H1 (cell line): ENCODE measurements around the gene CADM2. TPM values are rescaled to one million over a fixed set of nuclear protein-coding genes. Genes with fewer than 3 reads are reported as not detected.

Source experiments
- CTCF ChIA-PET: fragments of 300-600 bp; sonication (Branson Sonifier 250); formaldehyde crosslinking; loops from one replicate; lab custom pipeline; 2021; ENCODE audit not compliant: partially characterized antibody; lab: Charles Lee
- POLR2A ChIA-PET: fragments of 300-600 bp; sonication (Branson Sonifier 250); formaldehyde crosslinking; loops from one replicate; lab custom pipeline; 2021; ENCODE audit warnings: inconsistent platforms; ENCODE audit not compliant: partially characterized antibody; lab: Charles Lee
- DNase-seq, 2 experiments: peaks; one replicate each; pipeline versions ENCODE4 v3.0.0 to v3.0.0-alpha.2; 2010 to 2022; ENCODE audit warnings: low spot score in 2 of 2, low read depth in 1 of 2, mixed read lengths in 1 of 2
- FAIRE-seq: peaks from 2 replicates; lab custom pipeline; 2011; peaks lifted over from hg19 to GRCh38; lab: Jason Lieb, UNC
- H2AFZ ChIP-seq: 2 replicates; pipeline ENCODE4 v1.8.1; 2012; ENCODE audit warnings: low read length, inconsistent platforms
- H2AK5ac ChIP-seq: 2 replicates; pipeline ENCODE4 v1.6.1; 2013; ENCODE audit warnings: low read depth, low read length
- H2BK120ac ChIP-seq: replicated peaks from 2 replicates; pipeline ENCODE3; 2013; ENCODE audit warnings: low read depth, low read length, inconsistent platforms
- H2BK12ac ChIP-seq: 2 replicates; pipeline ENCODE4 v1.6.1; 2013; ENCODE audit warnings: low read depth, low read length
- H2BK15ac ChIP-seq: 2 replicates; pipeline ENCODE4 v1.6.1; 2013; ENCODE audit warnings: low read length
- H2BK20ac ChIP-seq: 2 replicates; pipeline ENCODE4 v1.6.1; 2013; ENCODE audit warnings: low read length
- H2BK5ac ChIP-seq: 2 replicates; pipeline ENCODE4 v1.6.1; 2013; ENCODE audit warnings: low read depth, low read length
- H3K14ac ChIP-seq: 2 replicates; pipeline ENCODE4 v1.6.1; 2013; ENCODE audit warnings: inconsistent platforms; ENCODE audit not compliant: insufficient read length
- H3K18ac ChIP-seq: 2 replicates; pipeline ENCODE4 v1.6.1; 2013; ENCODE audit warnings: low read length; ENCODE audit errors: extremely low read depth
- H3K23ac ChIP-seq: 2 replicates; pipeline ENCODE4 v1.6.1; 2013; ENCODE audit warnings: inconsistent platforms; ENCODE audit not compliant: insufficient read length
- H3K23me2 ChIP-seq: 2 replicates; pipeline ENCODE4 v1.6.1; 2013; ENCODE audit warnings: low read depth, low read length
- H3K27ac ChIP-seq: 2 replicates; pipeline ENCODE4 v1.6.1; 2011; ENCODE audit warnings: low read depth, low read length, inconsistent platforms
- H3K27me3 ChIP-seq, 4 experiments: replicated peaks in 1 of 4; 1 replicate in 1 of 4; 2 replicates in 3 of 4; pipeline versions ENCODE4 v1.6.1 to v1.8.1; 2011 to 2013; ENCODE audit warnings: low read length in 3 of 4, mild to moderate bottlenecking in 3 of 4, inconsistent platforms in 2 of 4, mixed read lengths in 2 of 4, moderate library complexity in 1 of 4; ENCODE audit not compliant: control insufficient read depth in 3 of 4, insufficient read depth in 3 of 4; ENCODE audit errors: extremely low read depth in 1 of 4
- H3K36me3 ChIP-seq, 4 experiments: 2 replicates each; pipeline versions ENCODE4 v1.6.1 to v1.8.1; 2011 to 2013; ENCODE audit warnings: mild to moderate bottlenecking in 4 of 4, low read length in 3 of 4, moderate library complexity in 2 of 4, control low read depth in 1 of 4, inconsistent platforms in 1 of 4; ENCODE audit not compliant: insufficient read depth in 4 of 4, control insufficient read depth in 2 of 4
- H3K4ac ChIP-seq: replicated peaks from 2 replicates; pipeline ENCODE3; 2013; ENCODE audit warnings: low read length, low read depth, mixed read lengths, inconsistent platforms; ENCODE audit not compliant: insufficient read length
- H3K4me1 ChIP-seq, 4 experiments: replicated peaks in 1 of 4; 1 replicate in 1 of 4; 2 replicates in 3 of 4; pipeline versions ENCODE4 v1.6.1 to v1.8.1; 2011 to 2013; ENCODE audit warnings: low read length in 3 of 4, inconsistent platforms in 2 of 4, mixed read lengths in 1 of 4; ENCODE audit not compliant: insufficient read depth in 4 of 4, control insufficient read depth in 3 of 4
- H3K4me2 ChIP-seq, 2 experiments: 2 replicates each; pipeline versions ENCODE4 v1.6.1 to v1.8.1; 2011 to 2013; ENCODE audit warnings: low read depth in 2 of 2, low read length in 2 of 2, control low read depth in 1 of 2, inconsistent platforms in 1 of 2, mild to moderate bottlenecking in 1 of 2; ENCODE audit not compliant: insufficient read depth in 1 of 2
- H3K4me3 ChIP-seq, 4 experiments: fragments of 200-600, 300-600 bp in 1 of 4; sonication (generic), shearing (Covaris generic), sonication (Bioruptor Twin) in 1 of 4; 2 replicates each; pipeline versions ENCODE4 v1.5.1 to v1.8.1; 2011 to 2016; ENCODE audit warnings: low read length in 4 of 4, low read depth in 3 of 4, control low read depth in 2 of 4, inconsistent platforms in 2 of 4, mild to moderate bottlenecking in 2 of 4, mixed read lengths in 1 of 4, moderate library complexity in 1 of 4; ENCODE audit not compliant: insufficient read depth in 2 of 4; ENCODE audit errors: extremely low read depth in 1 of 4
- H3K56ac ChIP-seq: replicated peaks from 2 replicates; pipeline ENCODE3; 2013; ENCODE audit warnings: low read depth, mild to moderate bottlenecking, mixed read lengths, low read length, inconsistent platforms; ENCODE audit not compliant: insufficient read length
- H3K79me1 ChIP-seq: 2 replicates; pipeline ENCODE4 v1.6.1; 2013; ENCODE audit warnings: low read depth, low read length, control low read depth
- H3K79me2 ChIP-seq, 2 experiments: 2 replicates each; pipeline versions ENCODE4 v1.6.1 to v1.8.1; 2012 to 2013; ENCODE audit warnings: low read length in 2 of 2, mild to moderate bottlenecking in 2 of 2, inconsistent platforms in 1 of 2; ENCODE audit not compliant: insufficient read depth in 2 of 2, control insufficient read depth in 1 of 2
- H3K9ac ChIP-seq, 4 experiments: replicated peaks in 1 of 4; 1 replicate in 1 of 4; 2 replicates in 3 of 4; pipeline versions ENCODE4 v1.6.1 to v1.8.1; 2011 to 2013; ENCODE audit warnings: low read depth in 3 of 4, low read length in 3 of 4, control low read depth in 2 of 4, mild to moderate bottlenecking in 2 of 4, moderate library complexity in 2 of 4, inconsistent platforms in 1 of 4; ENCODE audit errors: extremely low read depth in 1 of 4
- H3K9me3 ChIP-seq, 2 experiments: 2 replicates each; pipeline versions ENCODE4 v1.6.1 to v1.8.1; 2012 to 2013; ENCODE audit warnings: mild to moderate bottlenecking in 2 of 2, moderate library complexity in 2 of 2, control low read depth in 1 of 2, inconsistent platforms in 1 of 2, low read depth in 1 of 2, low read length in 1 of 2, mixed read lengths in 1 of 2; ENCODE audit not compliant: insufficient read depth in 2 of 2
- H4K20me1 ChIP-seq, 2 experiments: replicated peaks in 1 of 2; 2 replicates each; pipeline versions ENCODE3 to v1.8.1; 2011 to 2013; ENCODE audit warnings: inconsistent platforms in 2 of 2, low read length in 2 of 2, mild to moderate bottlenecking in 1 of 2; ENCODE audit not compliant: insufficient read depth in 2 of 2, control insufficient read depth in 1 of 2
- H4K5ac ChIP-seq: 2 replicates; pipeline ENCODE4 v1.6.1; 2013; ENCODE audit warnings: low read length, low read depth, mixed read lengths, inconsistent platforms; ENCODE audit not compliant: insufficient read length
- H4K8ac ChIP-seq: 2 replicates; pipeline ENCODE4 v1.8.0; 2013; ENCODE audit warnings: mild to moderate bottlenecking, moderate library complexity, low read length, inconsistent platforms; ENCODE audit not compliant: insufficient read depth; ENCODE audit errors: extremely low read depth
- H4K91ac ChIP-seq: replicated peaks from 2 replicates; pipeline ENCODE3; 2013; ENCODE audit warnings: low read length, mixed read lengths, inconsistent platforms; ENCODE audit not compliant: insufficient read length
- CREB1 ChIP-seq: IDR thresholded peaks from 2 replicates; pipeline ENCODE4 v1.6.1; 2012; ENCODE audit warnings: inconsistent platforms
- POU5F1 ChIP-seq: IDR thresholded peaks from 2 replicates; pipeline ENCODE4 v1.6.1; 2011; ENCODE audit warnings: low read depth, mild to moderate bottlenecking, low read length, moderate library complexity
- WGBS, 2 experiments: shearing (Covaris generic) in 1 of 2; methylation state at CpG; one replicate each; pipeline versions ENCODE4 v1.1.6 to v1.1.7; 2013 to 2015; ENCODE audit warnings: low lambda C conversion rate in 2 of 2, mixed read lengths in 2 of 2, inconsistent platforms in 1 of 2, low coverage in 1 of 2, missing lambda C conversion rate in 1 of 2; ENCODE audit not compliant: insufficient replicate concordance in 2 of 2, insufficient coverage in 1 of 2, insufficient read length in 1 of 2; ENCODE audit errors: extremely low coverage in 1 of 2, missing lambda C conversion rate in 1 of 2; 5-methylcytosine and 5-hydroxymethylcytosine counted together
- polyA plus RNA-seq, 7 experiments: library from polyadenylated mRNA; depleted of rRNA in 3 of 7; stranded (reverse) in 5 of 7; unstranded in 2 of 7; fragments of >200 nt in 5 of 7; fragments of 200-250 nt in 2 of 7; gene quantifications; 1 replicate in 5 of 7; 2 replicates in 1 of 7; 4 replicates in 1 of 7; pipeline versions ENCODE4 v1.2.1 to v1.2.3, GENCODE V29; 2011 to 2013; ENCODE audit warnings: missing spikeins in 2 of 7, mixed read lengths in 2 of 7
- total RNA-seq: library from RNA; stranded (reverse); fragmentation: NEBNext Ultra II Directional; extraction: Animal tissue kit (Norgen Biotek cat#: 25700); gene quantifications from 2 replicates; pipeline ENCODE4 v1.2.1, GENCODE V29; 2021

The CADM2 gene
- total and polyA plus RNA-seq, 2 of the 8 experiments (the other 6 are each of a cell fraction or from before 2014, with no cell fraction given) = 14.9 to 20.9 TPM

DNA sequence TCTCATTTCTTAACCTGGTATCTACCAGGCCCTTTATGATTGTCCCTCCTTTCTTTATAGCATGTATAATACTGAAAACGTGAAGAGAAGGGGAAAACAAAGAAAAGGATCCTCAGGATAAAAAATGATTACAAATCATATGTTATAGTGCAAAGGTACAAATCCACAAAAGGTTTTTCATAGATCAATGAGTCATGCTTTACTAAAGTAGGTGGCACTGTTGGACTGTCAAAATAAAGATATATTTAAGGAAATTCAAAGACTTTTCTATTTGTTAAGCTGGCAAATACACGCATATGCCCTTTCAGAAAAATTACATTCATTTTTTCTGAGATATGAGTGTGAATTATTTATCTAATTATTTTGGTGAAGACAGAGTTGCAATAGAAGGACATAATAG lies 151.6 kb downstream of the CADM2 start:
- Histone ChIP-seq H3K23ac (no peak overlapping the region), H3K9ac (no peak overlapping the region), H3K23me2 (no peaks in the 10 kb centered on the region), H3K36me3 (no peaks in the 10 kb centered on the region), H3K4me1 (no peaks in the 10 kb centered on the region), H2AK5ac (no peak overlapping the region), H2BK20ac (no peak overlapping the region), H3K56ac (no peak overlapping the region), H2BK15ac (no peak overlapping the region), H3K18ac (no peak overlapping the region), H3K79me1 (no peaks in the 10 kb centered on the region), H2BK12ac (no peak overlapping the region), H3K4me2 (no peak overlapping the region), H3K4ac (no peak overlapping the region), H3K79me2 (no peaks in the 10 kb centered on the region), H3K27me3 (no peaks in the 10 kb centered on the region), H4K20me1 (no peaks in the 10 kb centered on the region), H2BK120ac (no peak overlapping the region), H4K5ac (no peak overlapping the region), H4K8ac (no peak overlapping the region), H2BK5ac (no peak overlapping the region), H2AFZ (no peak overlapping the region), H4K91ac (no peak overlapping the region), H3K14ac (no peak overlapping the region), H3K4me3 (no peak overlapping the region), H3K27ac (no peak overlapping the region), H3K9me3 (no peaks in the 10 kb centered on the region)
- DNase-seq (no peak), FAIRE-seq (no peak)
- POLR2A ChIA-PET = no interaction called here
- WGBS, 2 experiments = 86% methylated on average over 2 of the region's 2 CpGs; no CpG with 5 or more reads in 1 of the 2 experiments
- CTCF ChIA-PET = no interaction called here
- TF ChIP-seq CREB1 (no peak), POU5F1 (no peak)
